Activated CD8-positive, alpha-beta memory T cell treated with anti-CD3 and anti-CD28 coated beads, Interleukin-2, amount 50 U/mL, for 24 hours (primary cell): ENCODE data around the gene EHBP1.
"Not testable (repeated sequence)": the region's sequence is repeated elsewhere in the genome, so short reads cannot be mapped to it uniquely, and the experiment has no call there.

Experiments used
- DNase-seq: peaks from one replicate; pipeline ENCODE4 v3.0.0-alpha.2; 2020; ENCODE audit errors: extremely low read depth

EHBP1 gene

DNA sequence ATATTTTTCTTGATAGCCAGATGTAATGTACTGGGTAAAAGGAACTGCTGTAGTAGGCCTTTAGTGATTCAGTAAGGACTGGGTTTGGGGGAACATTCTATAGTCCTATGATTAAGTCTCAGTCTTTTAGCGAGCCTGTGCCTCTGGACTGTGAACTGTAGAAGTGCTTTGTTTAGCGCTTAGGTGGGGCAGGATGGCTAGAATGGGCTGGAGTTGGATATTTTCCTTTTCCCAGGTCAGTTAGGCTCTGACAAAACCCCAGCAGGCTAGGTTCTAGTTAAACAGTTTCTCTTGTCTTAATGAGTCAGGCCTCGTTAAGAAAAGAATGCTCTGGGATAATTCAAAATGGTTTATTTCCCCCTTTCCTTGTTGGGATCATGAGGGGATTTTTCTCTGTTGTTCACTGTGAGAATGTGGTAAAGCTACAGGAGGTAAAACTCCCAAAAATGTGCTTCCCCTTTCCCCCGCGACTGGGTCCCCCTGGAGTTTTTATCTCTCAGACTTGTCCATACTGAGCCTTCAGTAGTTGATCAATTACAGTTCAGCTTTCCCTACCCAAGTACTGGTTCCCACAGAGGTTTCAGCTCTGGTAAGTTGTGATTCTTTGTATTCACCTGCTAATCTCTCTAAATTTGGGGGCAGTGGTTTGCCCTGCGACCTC is 31.5 kb downstream of the EHBP1 start:
- no peak for DNase-seq

DNA sequence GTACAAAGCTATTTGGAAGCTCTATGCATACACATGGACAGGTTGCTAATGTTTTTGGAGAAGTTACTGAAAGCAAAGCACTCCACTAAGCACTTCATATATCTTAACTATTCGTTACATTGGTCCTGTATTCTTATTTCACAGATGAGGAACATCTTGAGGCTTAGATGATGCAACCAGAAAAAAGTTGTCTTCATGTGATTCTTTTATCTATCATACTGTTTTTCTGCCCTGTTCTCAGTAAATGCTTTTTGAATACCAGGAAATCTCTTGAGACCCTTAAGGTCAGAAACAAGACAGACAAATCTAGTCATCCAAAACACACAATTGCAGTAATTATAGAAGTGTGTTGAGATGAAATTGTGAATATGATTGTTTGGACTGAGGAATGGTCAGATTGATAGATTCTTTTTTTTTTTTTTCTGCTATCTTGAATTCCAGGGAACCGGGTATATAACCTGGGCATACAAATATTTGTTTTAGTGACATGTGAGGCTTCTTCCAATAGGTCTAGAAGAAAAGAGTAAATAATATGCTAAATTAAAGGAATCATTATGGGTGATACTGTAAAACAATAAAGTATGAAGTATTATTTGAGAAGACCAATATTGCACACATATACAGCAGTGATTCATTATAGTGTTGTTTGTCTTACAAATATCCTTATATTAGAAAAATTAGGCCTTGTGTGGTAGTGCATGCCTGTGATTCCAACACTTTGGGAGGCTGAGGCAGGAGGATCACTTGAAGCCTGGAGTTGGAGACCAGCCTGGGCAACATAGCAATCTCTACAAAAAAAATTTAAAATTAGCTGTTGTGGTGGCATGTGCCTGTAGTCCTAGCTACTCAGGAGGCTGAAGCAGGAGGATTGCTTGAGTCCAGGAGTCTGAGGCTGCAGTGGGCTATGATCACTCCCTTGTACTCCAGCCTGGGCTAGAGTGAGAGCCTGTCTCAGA is 33.7 kb downstream of the EHBP1 start:
- no peak for DNase-seq

DNA sequence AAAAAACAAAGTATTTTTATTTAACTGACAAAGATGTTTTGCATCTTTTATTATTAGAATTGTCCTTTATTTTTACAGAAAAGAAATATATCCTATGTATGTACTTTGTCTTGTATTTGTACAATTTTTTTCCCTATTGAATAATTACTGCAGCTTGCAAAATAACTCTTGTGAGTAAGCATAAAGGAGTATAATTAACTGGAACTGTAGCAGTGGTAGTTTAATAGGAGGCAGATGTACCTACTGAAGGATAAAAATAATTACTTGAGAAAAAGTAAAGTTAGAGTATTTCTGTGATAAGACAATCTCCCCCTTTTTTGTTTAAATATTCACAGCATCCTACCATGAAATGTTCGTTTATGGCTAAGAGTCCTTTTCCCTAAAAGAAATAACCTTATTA is 34.7 kb downstream of the EHBP1 start:
- DNase-seq: no peak

DNA sequence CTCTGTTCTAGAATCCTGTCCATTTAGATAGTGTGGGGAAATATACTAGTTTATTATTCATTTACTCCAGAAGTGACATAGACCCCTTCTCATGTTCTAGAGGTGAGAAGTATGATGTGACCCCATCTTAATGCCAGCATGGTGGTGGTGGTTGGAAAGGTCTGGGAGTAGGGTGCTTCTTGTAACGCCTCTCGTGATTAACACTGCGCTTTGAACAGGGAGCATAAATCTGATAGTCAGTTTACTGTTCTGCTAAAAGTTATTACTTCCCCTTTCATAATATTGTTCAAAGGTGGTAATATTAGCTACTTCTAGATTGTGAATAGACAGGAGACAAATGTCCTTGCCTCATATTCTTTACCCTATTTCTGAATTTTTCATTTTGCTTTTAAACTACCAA is 35.6 kb downstream of the EHBP1 start:
- no peak for DNase-seq

DNA sequence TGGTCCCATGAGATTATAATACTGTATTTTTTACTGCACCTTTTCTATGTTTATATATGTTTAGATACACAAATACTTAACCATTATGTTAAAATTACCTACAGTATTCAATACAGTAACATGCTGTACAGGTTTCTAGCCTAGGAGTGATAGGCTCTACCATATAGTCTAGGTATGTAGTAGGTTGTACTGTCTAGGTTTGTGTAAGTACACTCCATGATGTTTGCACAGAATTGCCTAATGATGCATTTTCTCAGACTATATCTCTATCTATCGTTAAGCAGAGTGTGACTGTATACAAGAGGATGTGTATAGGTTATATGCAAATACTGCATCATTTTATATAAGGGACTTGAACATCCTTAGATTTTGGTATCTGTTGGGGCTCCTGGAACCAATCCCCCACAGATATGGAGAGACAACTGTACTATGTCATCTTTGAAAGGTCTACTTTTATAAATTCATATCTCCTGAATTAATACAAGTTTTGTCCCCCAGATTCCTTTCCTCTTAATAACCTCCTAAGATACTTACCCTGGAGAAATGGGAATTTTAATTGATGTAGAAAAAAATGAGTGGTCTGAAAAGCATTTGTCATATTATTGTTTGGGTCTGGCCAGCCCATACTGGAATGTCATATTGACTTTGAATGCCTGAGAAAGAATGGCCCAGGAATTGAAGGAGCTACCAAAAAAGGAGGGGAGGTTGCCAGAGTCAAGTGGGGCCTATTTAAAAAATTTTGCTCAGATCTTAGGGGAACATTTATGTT is 36.6 kb downstream of the EHBP1 start:
- DNase-seq: no peak

DNA sequence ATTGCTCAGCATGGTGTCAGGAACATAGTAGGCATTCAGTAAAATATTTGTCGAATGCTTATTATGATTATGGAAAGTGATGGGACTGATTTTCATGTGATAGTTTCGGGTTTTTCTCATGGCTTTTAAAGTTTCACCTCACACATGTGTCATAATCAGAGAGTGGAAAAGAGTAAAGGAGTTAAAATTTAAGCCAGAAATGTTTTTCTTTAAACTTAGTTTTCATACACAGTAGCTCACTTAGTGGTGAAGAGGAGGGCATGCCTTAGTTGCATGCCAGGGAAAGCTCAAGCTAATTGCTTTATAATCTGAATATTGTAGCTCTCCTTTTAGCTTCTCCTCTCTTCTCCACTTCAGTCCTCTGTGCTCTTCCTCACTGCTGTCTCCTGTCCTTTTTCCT is 38.0 kb downstream of the EHBP1 start:
- DNase-seq: no peak

DNA sequence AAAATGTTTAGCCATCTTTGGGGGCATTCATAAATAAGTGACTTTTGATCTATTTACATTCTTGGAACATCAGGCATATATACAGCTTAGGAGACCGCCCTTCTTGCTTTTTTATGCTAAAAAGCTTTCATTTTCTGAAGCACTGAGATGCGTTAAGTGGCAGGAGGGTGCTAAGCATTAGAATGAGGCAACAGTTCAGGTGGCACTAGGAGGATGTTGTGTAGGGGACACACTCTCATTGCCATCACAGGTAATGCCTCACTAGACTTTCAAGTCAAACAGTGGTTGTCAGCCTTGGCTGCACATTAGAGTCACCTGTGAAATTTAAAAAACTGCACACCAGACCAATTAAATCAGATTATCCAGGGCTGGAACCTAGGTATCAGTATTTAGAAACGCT is 39.1 kb downstream of the EHBP1 start:
- no peak for DNase-seq

DNA sequence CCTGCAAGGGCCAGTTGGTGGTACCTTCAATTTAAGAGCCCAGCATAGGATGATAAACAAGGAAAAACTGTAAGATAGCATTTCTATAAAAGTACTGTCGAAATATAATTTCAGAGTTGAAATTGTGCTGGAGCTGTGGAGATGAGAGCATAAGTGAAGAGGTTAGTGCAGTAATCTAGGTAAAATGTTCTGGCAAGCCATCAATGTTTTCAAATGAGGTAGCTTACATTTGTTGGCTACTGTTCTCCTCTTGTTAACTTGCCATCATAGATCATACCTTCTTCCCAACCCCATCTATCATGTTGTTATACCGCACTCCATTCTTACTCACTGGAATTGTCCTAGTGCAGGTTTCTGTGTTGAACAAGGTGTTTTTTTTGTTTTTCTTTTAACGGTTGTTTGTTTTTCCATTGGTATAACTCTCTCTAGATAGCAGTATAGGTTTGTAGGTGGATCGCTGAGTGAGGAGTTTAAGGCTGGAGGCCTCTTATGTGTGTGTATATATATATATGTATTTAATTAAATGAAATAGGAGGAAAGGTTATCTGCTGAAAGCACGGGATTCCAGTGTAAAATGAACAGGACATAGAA is 40.5 kb downstream of the EHBP1 start:
- DNase-seq: no peak

DNA sequence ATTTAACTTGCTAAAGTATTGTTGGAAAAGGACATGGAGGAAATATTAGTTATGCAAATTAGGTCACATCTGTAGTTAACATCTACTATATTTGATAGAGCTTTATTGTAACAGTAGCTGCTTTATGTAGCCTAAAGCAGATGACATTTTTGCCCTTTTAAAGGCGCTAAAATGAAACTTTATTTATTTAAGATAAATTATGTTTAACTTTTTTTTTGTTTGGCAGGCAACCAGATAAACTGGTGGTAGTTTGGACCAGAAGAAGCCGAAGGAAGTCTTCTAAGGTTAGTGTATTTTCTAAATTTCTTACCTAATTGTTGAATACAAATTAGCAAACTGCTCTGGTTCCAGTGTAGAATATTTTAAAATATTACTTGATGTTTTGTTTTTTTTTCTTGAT is 41.7 kb downstream of the EHBP1 start:
- DNase-seq: no peak

DNA sequence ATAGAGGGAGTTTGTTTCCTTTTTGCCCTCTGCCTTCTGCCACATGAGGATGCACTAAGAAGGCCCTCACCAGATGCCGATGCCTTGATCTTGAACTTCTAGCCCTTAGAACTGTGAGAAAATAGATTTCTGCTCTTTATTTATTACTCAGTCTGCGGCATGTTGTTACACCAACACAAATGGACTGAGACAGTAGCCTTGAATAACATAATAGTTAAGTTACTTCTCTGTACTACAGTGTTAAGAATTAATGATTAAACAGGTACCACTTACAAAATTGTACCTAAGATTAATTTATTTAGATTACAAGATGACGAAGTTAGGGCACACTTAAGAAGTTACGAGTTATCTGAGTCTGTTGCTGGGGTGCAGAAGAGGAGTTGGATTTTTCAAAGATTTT is 42.4 kb downstream of the EHBP1 start:
- no peak for DNase-seq

DNA sequence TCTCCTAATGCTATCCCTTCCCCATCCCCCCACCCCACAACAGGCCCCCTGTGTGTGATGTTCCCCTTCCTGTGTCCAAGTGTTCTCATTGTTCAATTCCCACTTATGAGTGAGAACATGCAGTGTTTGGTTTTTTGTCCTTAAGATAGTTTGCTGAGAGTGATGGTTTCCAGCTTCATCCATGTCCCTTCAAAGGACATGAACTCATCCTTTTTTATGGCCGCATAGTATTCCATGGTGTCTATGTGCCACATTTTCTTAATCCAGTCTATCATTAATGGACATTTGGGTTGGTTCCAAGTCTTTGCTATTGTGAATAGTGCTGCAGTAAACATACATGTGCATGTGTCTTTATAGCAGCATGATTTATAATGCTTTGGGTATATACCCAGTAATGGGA is 43.6 kb downstream of the EHBP1 start:
- DNase-seq: not testable (repeated sequence)

DNA sequence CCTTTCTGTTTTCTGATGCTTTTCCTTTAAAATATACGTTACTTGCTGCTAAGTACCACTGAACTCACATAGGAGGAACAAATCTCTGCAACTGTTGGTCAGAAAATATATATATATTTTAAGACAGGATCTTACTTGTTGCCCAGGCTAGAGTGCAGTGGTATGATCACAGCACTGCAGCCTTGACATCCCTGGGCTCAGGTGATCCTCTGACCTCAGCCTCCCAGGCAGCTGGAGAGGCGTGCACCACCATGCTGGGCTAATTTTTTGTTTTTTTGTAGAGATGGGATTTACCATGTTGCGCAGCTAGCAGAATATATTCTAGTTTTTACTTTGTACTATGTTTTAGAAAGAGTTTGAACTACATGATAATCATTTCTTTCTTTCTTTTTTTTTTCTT is 51.5 kb downstream of the EHBP1 start:
- no peak for DNase-seq

DNA sequence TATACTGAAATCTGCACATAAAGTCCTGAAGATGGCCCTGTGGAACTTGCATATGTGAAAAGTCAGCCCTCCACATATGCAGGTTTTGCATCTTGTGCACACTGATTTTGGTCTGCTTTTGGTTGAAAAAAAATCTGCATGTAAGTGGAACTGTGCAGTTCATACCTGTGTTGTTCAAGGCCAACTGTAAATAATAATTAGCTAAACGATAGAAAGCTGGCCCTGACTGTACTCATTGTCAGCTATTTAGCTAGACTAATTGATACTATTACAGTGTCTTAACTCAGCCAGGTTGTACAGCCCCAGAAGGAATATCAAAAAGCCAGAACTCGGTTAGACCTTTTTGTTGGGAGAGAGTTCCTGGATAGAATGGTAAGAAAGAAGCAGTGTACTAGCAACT is 54.5 kb downstream of the EHBP1 start:
- no peak for DNase-seq

DNA sequence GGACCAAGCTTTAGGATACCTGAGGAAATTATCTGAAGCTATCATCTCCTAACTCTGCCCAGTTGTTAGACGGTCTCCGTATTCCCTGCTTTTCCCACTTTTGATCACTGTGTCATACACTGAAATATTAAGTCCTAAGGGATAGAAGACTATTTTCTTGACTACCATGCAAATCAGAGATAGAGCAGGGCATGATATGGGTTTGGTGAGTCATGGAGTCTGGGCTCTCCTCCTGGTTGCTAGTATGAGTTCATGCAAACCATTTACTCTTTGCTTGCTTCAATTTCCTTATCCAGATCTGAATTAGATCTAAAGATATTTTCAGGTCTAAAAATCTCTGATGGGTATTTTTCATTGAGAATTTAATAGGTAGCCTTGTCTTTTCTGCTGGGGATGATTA is 55.0 kb downstream of the EHBP1 start:
- no peak for DNase-seq

DNA sequence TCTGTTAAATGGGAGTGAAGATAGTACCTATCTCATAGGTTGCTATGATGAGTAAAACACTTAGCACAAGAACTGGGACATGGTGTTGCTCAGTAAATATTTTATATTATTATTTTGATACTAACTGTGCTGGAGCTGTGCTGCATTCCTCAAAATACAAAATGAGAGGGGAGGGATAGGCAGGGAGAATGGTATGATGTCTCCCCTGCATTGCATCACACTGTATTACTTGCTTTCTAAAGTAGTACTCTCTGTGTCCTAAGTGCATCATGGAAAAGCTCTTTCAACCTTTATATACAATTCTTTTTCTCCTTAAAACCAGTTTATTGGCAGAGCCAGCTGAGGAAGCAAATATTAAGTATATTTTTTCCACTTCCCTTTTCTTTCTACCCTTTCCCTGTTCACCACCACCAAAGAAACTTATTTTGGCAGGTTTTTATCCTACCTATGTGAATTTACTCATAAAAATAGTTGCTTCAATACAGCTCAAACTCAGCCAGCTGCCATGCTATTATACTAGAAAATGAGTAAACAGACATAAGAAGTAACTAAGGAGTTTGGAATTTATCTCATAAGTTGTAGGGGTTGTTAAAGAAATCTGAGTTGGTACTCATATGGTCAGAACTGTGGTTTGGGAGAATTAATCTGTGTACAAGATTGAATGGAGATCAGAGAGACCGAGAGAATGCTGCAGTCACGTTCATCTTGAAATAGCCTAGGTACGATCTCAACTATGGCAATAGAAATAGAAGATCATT is 60.3 kb downstream of the EHBP1 start:
- DNase-seq: no peak

DNA sequence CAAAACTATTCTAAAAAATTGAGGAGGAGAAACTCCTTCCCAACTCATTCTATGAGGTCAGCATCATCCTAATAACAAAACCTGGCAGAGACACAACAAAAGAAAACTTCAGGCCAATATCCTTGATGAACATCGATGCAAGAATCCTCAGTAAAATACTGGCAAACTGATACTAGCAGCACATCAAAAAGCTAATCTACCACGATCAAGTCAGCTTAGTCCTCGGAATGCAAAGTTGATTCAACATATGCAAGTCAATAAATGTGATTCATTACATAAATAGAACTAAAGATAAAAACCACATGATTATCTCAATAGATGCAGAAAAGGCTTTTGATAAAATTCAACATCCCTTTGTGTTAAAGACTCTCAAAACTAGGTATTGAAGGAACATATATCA is 63.1 kb downstream of the EHBP1 start:
- DNase-seq: no peak

DNA sequence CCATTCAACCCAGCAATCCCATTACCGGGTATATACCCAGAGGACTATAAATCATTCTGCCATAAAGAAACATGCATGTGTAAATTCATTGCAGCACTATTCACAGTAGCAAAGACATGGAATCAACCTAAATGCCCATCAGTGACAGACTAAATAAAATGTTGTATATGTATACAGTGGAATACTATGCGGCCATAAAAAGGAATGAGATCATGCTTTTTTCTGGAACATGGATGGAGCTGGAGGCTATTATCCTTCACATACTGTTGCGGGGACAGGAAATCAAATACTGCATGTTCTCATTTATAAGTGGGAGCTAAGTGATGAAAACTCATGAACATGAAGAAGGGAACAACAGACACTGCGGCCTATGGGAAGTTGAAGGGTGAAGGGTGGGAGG is 65.1 kb downstream of the EHBP1 start:
- DNase-seq: no peak

DNA sequence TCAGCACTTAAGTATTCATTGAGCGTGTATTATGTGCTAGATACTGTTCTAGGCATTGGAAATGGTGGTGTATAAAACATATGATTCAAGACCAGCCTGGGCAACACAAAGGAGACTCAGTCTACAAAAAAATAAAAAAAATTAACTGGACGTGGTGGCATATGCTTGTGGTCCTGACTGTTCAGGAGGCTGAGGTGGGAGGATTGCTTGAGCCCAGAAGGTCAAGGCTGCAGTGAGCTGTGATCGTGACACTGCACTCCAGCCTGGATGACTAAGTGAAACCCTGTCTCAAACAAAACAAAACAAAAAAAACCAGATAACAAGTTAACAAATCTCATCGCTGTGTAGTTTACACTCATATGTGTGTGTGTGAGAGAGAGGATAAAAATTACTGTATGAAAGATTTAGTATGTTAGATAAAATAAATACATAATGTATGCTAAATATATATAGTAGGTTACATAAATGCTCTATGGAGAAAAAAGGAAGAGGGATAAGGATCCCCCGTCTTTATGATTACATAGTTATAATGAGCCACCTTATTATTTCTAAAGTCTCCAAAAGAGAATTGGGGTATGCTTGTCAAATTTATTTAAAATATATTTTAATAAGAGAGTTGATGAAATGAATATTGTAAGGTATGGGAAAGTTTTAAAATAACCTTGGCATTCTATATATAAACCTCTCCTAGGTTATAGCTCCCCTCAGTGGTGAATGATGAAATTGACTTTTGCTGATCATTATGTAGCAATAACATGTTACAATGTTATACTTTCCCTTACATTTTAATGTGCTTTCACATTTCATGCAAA is 69.2 kb downstream of the EHBP1 start:
- DNase-seq: no peak

DNA sequence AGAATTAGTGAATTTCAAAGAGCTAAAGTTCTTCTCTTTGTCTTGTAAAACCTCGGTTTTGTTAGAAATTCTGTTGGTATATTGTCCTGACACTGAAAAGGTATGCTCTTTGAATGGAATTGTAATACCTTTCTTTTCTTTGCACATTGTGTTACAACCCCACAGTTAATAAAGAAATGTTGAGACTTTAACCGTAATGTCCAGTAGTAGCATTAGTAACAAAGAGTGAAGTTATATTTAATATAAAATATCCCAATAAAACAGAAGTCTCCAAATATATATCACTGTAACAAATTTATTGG is 69.8 kb downstream of the EHBP1 start:
- DNase-seq: no peak

DNA sequence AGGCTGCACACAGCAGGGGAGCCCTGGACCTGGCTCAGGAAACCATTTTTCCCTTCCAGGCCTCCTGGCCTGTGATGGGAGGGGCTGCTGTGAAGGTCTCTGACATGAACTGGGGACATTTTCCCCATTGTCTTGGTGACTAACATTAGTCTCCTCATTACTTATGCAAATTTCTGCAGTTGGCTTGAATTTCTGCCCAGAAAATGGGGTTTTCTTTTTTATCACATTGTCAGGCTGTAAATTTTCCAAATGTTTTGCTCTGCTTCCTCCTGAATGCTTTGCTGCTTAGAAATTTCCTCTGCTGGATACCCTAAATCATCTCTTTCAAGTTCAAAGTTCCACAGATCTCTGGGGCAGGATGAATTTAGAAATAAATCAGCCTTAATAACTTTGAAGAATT is 78.2 kb downstream of the EHBP1 start:
- no peak for DNase-seq

DNA sequence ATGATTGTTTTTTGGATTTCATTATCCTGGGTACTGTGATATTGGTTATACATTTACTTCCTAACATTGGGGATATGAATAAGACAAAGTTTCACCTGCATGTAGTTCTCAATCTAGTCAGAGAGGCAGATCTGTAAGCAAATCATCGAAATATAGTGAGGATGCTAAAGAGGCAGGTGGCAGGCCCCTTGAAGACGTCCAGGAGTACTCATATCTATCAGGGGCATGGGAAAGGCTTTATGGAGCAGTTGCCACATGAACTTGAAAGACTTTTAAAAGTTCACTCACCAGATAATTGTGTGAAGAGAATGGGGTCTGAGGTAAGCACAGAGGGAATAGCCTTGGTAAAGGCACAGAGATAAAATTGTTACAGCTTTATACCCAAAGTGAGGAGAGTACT is 78.8 kb downstream of the EHBP1 start:
- DNase-seq: no peak
